GM08714 (cell line): Measurements from ENCODE around the gene TARDBP.

ENCODE experiments used
- H3K4me3 ChIP-seq: fragments of 200-500 bp; sonication (Bioruptor generic); 2 replicates; pipeline ENCODE4 v1.5.1; 2014; ENCODE audit warnings: mild to moderate bottlenecking, low read length, inconsistent platforms
- ZNF274 ChIP-seq: IDR thresholded peaks from 2 replicates; pipeline ENCODE4 v1.6.1; 2012; ENCODE audit warnings: mild to moderate bottlenecking, low read depth, low read length

The TARDBP gene

GRCh38 chr1:11012260-11013159 lies at the start of gene TARDBP:
TSS of gene TARDBP (plus strand) at chr1:11012654. CDS start at chr1:11013728, 1,074 bp downstream.
- no peak for TF ChIP-seq ZNF274
- H3K4me3 ChIP-seq: peak within 1 kb of the TSS; percentile 99

- no peak overlapping the region; the same call in 1 of the 2 replicates for H3K4me3 ChIP-seq
- no peak for TF ChIP-seq ZNF274
Measured at GRCh38 chr1:10965546-10966226, 46.8 kb upstream of the TARDBP start.

DNA sequence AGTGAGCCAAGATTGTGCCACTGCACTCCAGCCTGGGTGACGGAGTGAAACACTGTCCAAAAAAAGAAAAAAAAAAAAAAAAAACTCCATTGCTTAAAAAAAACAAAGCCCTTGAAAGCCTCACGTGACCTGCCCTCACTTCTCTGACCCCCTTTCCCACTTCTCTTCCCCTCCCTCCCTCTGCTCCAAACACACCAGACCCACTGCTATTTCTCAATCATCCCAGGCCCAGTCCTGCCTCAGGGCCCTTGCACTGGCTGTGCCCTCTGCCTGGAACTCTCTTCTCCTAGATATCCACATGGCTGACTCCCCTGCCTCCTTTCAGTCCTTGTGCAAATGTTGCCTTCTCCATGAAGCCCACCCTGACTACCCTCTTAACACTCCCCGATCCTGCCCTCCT lies 45.4 kb upstream of the TARDBP start:
- no peak overlapping the region for H3K4me3 ChIP-seq
- no peak for TF ChIP-seq ZNF274

- no peak for TF ChIP-seq ZNF274
- no peak overlapping the region for H3K4me3 ChIP-seq
Measured at GRCh38 chr1:10968411-10968826, 44.0 kb upstream of the TARDBP start.

GRCh38 chr1:10969267-10969970 lies 43.0 kb upstream of the TARDBP start:
- no peak for TF ChIP-seq ZNF274
- no peak overlapping the region for H3K4me3 ChIP-seq

DNA sequence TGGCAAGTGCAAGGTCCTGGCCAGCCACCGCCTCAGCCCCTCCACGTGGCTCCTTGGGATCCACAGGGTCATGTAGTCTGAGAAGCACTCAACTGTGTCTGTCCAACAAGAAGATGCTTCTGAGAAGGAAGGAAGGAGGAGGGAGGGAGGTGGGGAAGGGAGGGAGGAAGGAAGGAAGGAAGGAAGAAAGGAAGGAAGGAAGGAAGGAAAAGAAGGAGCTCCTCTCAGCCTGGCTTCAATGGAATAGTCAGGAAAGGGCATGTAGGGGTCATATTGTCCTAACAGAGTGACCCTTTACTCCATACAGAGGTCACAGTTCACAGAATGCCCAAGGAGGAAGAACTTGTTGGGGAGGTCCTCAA lies 42.5 kb upstream of the TARDBP start:
- TF ChIP-seq ZNF274: no peak
- H3K4me3 ChIP-seq: no peak overlapping the region

- no peak for TF ChIP-seq ZNF274
- no peak overlapping the region for H3K4me3 ChIP-seq
Measured at GRCh38 chr1:10973552-10973951, 38.9 kb upstream of the TARDBP start.

- TF ChIP-seq ZNF274: no peak
- H3K4me3 ChIP-seq: no peak overlapping the region
Measured at GRCh38 chr1:10973956-10974881, 38.2 kb upstream of the TARDBP start.

GRCh38 chr1:10975567-10976326 lies 36.7 kb upstream of the TARDBP start:
- TF ChIP-seq ZNF274: no peak
- H3K4me3 ChIP-seq: no peak overlapping the region

- no peak overlapping the region for H3K4me3 ChIP-seq
- no peak for TF ChIP-seq ZNF274
Measured at GRCh38 chr1:10978719-10979118, 33.7 kb upstream of the TARDBP start.

DNA sequence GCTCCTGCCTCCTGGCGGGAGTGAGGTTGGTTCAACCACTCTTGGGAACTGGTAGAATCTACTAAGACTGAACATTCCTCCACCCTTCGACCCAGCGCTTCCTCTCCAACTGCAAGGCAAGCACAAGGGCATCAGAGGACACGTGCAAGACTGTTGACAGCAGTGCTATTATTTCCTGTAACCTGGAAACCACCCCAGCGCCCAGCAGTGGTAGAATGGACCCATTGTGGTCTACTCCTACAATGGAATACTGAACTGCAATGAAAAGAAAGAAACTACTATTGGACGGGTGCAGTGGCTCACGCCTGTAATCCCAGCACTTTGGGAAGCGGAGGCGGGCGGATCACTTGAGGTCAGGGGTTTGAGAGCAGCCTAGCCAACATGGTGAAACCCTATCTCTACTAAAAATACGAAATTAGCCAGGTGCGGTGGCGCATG lies 33.0 kb upstream of the TARDBP start:
- no peak overlapping the region for H3K4me3 ChIP-seq
- TF ChIP-seq ZNF274: no peak

- no peak for TF ChIP-seq ZNF274
- H3K4me3 ChIP-seq: no peak overlapping the region
Measured at GRCh38 chr1:10980094-10980577, 32.3 kb upstream of the TARDBP start.
